ENCODE results near the gene TP53RK. TPM values are rescaled to one million over a fixed set of nuclear protein-coding genes. Genes with fewer than 3 reads are reported as not detected.

TP53RK gene
- total RNA-seq (2022), result 19.2 and 21.0 TPM in 2 replicates
- percentile 92 among the genes with signal in this experiment for Bru-seq, nascent RNA
- BruChase-seq, experiment 1, labeled RNA remaining after a 6-hour chase, result percentile 80 among the genes with signal in this experiment
- BruChase-seq, experiment 2, labeled RNA remaining after a 2-hour chase, result percentile 96 among the genes with signal in this experiment
- long read RNA-seq, transcript TP53RK-201 (2 exons, 2,012 nt), result minor isoform, 6 of 76 reads
- long read RNA-seq, transcript TP53RK-202 (2 exons, 3,515 nt), result major isoform, 48 of 76 reads
- long read RNA-seq, partial matches to known transcripts, result 0 of 76 reads
- long read RNA-seq, other reads (novel, unspliced or antisense), result 22 of 76 reads

DNA sequence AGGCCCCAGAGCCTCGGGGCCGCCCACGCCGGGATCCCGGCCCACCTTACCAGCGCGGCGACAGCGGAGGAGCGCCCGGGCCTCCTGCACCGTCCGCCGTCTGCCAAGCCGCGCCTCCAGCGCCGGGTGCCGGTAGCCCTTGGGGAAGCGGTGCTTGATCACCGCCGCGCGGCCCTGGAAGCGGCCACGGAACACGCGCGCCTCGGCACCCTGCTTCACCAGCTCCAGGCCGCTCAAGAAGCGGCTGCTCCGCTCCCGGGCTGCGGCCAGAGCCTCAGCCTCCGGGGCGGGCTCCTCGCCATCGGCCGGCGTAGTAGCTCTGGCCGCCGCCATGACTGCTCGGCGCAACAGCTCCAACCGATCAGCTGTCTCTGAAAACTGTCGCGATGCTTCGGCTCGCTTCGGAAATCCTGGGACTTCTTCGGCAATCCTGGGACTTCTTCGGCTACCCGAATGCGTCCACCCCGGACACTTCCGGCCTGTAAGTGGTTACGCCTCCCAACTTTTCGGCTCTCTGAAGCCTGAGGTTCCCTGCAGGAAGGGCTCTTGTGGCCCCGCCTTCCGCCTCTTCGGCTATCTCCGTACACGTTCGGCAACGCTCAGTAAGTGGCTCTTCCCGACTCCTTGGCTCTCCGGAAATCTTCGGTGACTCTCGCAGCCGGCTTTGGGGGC, at the start of gene TP53RK:
Gene TP53RK, minus strand, starts transcription at position 363 of the 672 bp plus-strand sequence. Its CDS starts 30 bp downstream, at position 333.
- BruUV-seq (replicated peaks), result no TSS peak
- CTCF ChIA-PET, result interaction anchor here (0.5 to 1.8 kb wide), 12 partner anchors 15 to 933 kb away, joined by 3 to 9 read pairs (median 4); no protein-coding TSS in a partner anchor
- Mint-ChIP-seq H3K27me3 (ENCODE audit: unreplicated experiment) (no peaks in the 10 kb centered on the region), H3K36me3 (ENCODE audit: insufficient read depth, unreplicated experiment) (peaks cover 30% of the 10 kb centered on the region), H3K9me3 (ENCODE audit: low read depth, unreplicated experiment) (peaks cover 7% of the 10 kb centered on the region), H3K27ac (ENCODE audit: unreplicated experiment) (peak within 1 kb of the TSS; percentile 69), H3K4me1 (ENCODE audit: low read depth, unreplicated experiment) (peaks cover 2% of the 10 kb centered on the region), H3K4me3 (ENCODE audit: low read depth, unreplicated experiment) (peak within 1 kb of the TSS; percentile 77)
- TF ChIP-seq, protein P1, sequence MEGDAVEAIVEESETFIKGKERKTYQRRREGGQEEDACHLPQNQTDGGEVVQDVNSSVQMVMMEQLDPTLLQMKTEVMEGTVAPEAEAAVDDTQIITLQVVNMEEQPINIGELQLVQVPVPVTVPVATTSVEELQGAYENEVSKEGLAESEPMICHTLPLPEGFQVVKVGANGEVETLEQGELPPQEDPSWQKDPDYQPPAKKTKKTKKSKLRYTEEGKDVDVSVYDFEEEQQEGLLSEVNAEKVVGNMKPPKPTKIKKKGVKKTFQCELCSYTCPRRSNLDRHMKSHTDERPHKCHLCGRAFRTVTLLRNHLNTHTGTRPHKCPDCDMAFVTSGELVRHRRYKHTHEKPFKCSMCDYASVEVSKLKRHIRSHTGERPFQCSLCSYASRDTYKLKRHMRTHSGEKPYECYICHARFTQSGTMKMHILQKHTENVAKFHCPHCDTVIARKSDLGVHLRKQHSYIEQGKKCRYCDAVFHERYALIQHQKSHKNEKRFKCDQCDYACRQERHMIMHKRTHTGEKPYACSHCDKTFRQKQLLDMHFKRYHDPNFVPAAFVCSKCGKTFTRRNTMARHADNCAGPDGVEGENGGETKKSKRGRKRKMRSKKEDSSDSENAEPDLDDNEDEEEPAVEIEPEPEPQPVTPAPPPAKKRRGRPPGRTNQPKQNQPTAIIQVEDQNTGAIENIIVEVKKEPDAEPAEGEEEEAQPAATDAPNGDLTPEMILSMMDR (IDR thresholded peaks at IDR 0.05; ENCODE audit: unreplicated experiment), result peak; percentile 51
- DNase-seq, result peak; percentile 100
- intact Hi-C loops (cut with micrococcal nuclease; ENCODE audit: unreplicated experiment), result no loop called here

DNA sequence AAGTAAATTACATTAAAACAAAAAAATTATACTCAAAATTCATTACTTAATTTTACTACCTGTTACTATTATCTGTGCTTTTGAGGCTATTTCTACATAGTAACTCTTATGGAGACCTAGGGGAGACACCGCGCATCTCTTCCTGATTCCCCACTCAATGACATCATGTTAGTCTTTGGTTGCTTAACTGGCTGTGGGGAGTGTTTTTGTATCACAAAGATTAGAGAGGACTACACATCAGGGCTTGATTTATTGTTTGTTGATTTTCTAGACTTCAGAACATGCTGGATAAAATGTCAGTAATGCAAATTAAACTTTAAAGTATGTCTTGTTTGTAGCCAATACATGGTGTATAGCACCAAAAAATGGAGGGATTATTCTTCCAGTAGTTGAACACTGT, 46.2 kb upstream of the TP53RK start:
- no TSS peak for BruUV-seq (replicated peaks)

DNA sequence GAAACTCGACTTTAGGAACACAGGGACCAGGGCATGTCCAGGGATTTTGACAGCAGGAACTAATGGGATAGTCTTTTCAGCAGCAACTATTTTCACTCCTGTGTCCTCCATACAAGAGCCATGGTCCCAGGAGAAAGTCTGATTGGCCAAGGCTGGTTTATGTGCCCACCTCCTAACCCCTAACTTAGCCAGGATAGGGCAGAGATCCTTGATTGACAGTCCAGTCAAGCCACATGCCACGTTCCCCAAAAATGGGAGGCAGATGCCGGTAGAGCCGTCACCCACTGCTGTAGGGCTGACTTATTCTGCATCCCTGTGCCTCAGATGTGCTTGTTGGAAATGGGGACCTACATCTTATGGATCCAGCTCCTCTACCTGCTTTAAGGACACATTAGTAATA, 42.5 kb upstream of the TP53RK start:
- no TSS peak for BruUV-seq (replicated peaks)
- peaks cover 5% of the 10 kb centered on the region for H3K36me3 Mint-ChIP-seq (ENCODE audit: insufficient read depth, unreplicated experiment)

More for the DNA sequence above, 46.2 kb upstream of the TP53RK start:
- intact Hi-C loops (cut with micrococcal nuclease; ENCODE audit: unreplicated experiment), result no loop called here
- CTCF ChIA-PET, result no interaction called here
- TF ChIP-seq, protein P1 (IDR thresholded peaks at IDR 0.05; ENCODE audit: unreplicated experiment), result no peak
- DNase-seq, result no peak
- Mint-ChIP-seq H3K36me3 (ENCODE audit: insufficient read depth, unreplicated experiment) (peaks cover 17% of the 10 kb centered on the region), H3K27me3 (ENCODE audit: unreplicated experiment) (no peaks in the 10 kb centered on the region), H3K4me1 (ENCODE audit: low read depth, unreplicated experiment) (peaks cover 26% of the 10 kb centered on the region), H3K4me3 (ENCODE audit: low read depth, unreplicated experiment) (no peak overlapping the region), H3K27ac (ENCODE audit: unreplicated experiment) (no peak overlapping the region), H3K9me3 (ENCODE audit: low read depth, unreplicated experiment) (peaks cover 3% of the 10 kb centered on the region)

More for the DNA sequence above, 42.5 kb upstream of the TP53RK start:
- Mint-ChIP-seq H3K9me3 (ENCODE audit: low read depth, unreplicated experiment) (peaks cover 3% of the 10 kb centered on the region), H3K27ac (ENCODE audit: unreplicated experiment) (no peak overlapping the region), H3K4me1 (ENCODE audit: low read depth, unreplicated experiment) (no peaks in the 10 kb centered on the region), H3K27me3 (ENCODE audit: unreplicated experiment) (no peaks in the 10 kb centered on the region), H3K4me3 (ENCODE audit: low read depth, unreplicated experiment) (no peak overlapping the region)
- CTCF ChIA-PET, result no interaction called here
- DNase-seq, result no peak
- intact Hi-C loops (cut with micrococcal nuclease; ENCODE audit: unreplicated experiment), result no loop called here
- TF ChIP-seq, protein P1 (IDR thresholded peaks at IDR 0.05; ENCODE audit: unreplicated experiment), result no peak

Data from Calu3 (cell line).